Inferior parietal cortex (tissue), 1 donor: Measurements from ENCODE around the gene SULT2A1.
"Not testable (repeated sequence)": the region's sequence is repeated elsewhere in the genome, so short reads cannot be mapped to it uniquely, and the experiment has no call there.

Experiments used
- DNase-seq: peaks from one replicate; pipeline ENCODE4 v3.0.0-alpha.2; 2016; ENCODE audit errors: extremely low spot score

Gene SULT2A1, protein sequence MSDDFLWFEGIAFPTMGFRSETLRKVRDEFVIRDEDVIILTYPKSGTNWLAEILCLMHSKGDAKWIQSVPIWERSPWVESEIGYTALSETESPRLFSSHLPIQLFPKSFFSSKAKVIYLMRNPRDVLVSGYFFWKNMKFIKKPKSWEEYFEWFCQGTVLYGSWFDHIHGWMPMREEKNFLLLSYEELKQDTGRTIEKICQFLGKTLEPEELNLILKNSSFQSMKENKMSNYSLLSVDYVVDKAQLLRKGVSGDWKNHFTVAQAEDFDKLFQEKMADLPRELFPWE

DNA sequence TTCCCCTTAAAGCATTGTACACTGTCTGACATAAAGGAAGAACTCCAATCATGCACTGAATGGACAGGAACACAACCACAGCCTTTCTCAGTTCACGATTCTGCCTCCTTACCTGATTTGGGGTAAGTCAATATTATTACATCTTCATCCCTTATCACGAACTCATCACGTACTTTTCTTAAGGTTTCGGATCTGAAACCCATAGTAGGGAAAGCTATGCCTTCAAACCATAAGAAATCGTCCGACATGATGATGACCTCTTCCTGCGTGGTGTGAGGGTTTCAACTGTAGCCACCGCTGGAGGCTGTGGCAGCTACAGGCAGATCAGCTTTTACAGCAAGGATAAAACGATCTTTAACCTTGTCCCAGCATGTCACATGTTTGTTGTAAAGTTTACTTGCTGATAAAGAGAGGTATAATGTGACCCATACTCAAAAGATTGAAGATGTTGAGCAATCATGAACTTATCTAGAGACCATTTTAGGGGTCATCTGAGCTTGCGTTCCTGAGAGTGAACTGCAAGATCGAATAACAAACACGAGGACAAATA, at the start of gene SULT2A1:
TSS of gene SULT2A1 (minus strand) at position 306 of the 550 bp plus-strand sequence. CDS start at position 248, 58 bp downstream.
- DNase-seq, result no peak

DNA sequence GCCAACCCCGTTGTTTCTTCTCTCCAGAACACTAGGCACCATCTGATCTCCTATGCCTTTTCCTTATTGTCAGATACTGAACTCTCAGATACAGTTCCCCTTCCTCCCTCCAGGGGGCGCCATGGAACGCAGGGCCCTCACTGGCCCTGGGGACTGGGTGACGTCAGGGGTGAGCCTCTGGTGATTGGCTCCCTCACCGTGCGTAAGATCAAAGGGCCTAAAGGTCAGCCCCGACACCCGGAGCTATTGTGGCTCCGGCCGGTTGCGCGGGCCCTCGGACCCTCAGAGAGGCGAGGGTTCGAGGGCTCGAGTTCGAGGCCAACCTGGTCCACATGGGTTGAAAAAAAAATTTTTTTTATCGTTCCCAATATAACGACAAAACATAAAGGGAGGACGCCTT, 42.5 kb upstream of the SULT2A1 start:
- not testable (repeated sequence) for DNase-seq

DNA sequence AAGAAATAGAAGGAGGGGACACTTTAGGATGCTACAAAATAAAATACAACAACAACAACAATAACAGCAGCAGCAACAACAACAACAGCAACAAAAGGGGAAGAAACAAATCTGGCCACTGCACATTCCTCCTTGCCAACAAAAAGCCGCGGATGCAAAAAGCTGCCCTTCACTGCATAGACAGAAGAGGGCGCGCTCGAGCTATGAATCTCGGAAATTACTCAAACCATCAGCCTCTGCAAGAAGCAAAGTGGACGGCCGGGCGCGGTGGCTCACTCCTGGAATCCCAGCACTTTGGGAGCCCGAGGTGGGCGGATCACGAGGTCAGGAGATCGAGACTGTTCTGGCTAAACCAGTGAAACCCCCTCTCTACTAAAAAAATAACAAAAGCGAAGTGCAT, 34.0 kb upstream of the SULT2A1 start:
- not testable (repeated sequence) for DNase-seq

DNA sequence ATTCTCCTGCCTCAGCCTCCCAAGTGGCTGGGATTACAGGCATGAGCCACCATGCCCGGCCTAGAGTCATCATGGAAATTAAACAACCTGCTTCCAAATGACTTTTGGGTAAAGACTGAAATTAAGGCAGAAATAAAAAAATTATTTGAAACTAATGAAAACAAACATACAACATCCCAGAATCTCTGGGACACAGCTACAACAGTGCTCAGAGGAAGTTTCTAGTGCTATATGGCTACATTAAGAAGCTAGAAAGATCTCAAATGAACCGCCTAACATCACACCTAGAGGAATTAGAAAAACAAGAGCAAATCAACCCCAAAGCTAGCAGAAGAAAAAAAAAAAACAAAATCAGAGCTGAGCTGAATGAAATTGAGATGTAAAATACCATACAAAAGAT, 24.1 kb upstream of the SULT2A1 start:
- DNase-seq, result not testable (repeated sequence)

DNA sequence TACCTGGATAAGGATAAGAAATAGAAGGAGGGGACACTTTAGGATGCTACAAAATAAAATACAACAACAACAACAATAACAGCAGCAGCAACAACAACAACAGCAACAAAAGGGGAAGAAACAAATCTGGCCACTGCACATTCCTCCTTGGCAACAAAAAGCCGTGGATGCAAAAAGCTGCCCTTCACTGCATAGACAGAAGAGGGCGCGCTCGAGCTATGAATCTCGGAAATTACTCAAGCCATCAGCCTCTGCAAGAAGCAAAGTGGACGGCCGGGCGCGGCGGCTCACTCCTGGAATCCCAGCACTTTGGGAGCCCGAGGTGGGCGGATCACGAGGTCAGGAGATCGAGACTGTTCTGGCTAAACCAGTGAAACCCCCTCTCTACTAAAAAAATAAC, 23.2 kb upstream of the SULT2A1 start:
- DNase-seq, result not testable (repeated sequence)

DNA sequence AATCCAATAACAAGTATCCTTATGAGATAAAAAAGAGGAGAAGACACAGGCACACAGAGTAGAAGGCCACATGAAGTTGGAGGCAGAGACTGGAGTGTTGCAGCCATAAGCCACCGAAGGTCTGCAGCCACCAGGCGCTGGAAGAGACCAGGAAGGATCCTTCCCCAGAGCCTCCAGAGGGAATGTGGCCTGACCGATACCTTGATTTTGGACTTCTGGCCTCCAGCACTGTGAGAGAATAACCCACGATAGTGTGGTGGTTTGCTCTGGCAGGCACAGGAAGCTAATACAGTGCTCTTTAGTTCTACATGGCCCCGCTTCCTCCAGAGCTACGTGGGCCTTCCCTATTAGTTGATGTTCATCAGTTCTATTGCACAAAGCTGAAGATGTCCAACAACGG, 15.3 kb upstream of the SULT2A1 start:
- no peak for DNase-seq

DNA sequence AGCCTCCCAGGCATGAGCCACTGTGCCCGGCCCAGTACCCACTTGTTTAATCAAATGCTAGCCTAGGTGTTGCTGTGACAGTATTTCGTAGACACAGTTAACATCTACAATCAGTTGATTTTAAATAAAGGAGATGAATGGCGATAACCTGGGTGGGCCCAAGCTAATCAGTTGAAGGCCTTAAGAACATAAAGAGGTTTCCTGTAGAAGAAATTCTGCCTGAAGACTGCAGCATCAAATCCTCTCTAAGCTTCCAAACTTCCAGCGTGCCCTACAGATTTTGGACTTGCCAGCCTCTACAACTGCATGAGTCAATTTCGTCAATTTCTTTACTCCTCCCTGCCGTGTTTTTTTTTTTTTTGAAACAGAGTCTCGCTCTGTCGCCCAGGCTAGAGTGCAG, 13.2 kb upstream of the SULT2A1 start:
- no peak for DNase-seq

DNA sequence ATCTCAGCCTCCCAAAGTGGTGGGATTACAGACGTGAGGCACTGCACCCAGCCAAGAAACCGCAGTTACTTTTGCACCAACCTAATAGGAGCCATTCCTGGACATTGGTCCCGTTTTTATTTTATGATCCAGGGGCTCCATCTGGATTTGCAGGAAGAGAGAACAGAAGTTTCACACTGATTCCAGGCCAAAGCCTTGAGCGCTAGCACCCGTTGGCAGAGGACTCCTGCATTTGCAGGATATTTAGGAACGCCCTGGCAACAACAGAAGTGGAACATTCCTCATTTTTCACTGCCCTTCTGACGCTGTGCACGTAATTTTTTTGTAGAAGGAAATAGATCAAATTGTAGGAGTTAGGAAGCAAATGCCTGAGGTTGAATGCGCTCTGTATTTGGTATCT, 11.7 kb upstream of the SULT2A1 start:
- no peak for DNase-seq

DNA sequence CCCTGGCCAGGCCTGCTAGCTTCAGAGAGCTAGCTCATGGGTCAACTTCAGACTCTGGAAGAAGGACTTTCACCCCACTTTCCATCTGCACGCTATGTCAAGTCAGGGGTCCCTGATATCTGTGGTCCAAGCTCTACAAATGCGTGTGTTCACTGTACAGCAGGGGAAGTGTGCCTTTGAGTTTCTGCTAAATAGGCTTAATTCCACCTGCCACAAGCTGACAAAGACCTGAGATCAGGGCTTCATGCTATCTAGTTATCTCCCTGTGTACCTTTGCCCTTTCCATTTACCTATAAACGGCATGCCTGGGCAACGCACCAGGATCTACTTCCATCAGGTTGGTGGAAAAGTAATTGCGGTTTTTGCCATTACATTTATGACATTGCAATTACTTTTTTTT, 10.7 kb upstream of the SULT2A1 start:
- no peak for DNase-seq

DNA sequence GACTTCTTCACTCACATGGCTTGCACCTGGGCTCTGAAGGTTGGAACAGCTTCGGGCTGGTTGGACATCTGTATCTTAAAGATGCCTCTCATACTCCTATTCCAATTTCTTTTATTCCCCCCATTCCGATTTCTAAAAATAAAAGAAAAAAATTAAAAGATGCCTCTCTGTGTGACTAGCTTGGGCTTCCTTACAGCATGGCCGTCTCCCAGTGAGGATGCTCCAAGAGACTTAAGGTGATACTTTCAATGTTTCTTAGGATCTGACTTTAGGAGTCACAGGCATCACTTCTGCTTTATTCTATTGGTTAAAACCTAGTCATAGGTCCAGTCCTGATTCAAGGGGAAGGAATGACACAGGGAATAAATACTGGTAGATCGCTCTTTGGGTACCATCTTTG, 9.9 kb upstream of the SULT2A1 start:
- no peak for DNase-seq

DNA sequence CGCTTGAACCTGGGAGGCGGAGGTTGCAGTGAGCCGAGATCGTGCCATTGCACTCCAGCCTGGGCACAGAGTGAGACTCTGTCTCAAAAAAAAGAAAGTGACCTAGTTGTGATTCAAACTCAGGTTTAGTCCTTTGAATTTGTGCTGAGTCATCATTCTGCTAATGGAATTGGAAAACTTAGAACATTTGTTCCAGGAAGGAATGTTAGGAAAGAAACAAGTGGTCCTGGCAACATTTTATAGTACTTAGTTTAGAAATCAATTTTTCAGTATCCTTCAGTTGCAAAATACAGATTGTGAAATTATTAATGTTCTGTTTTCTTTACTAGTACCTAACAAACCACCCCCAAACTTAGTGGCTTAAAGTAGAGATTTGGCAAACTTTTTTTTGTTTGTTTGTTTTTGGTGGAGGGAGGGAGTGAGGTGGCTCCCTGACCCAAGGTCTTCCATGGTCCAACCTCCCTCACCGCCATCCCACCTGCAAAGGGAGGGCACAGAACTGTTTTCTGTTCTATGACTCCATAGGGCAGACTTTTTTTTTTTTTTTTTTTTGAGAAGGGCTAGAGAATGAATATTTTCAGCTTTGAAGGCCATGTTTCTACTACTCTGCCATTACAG, 9.2 kb upstream of the SULT2A1 start:
- no peak for DNase-seq

DNA sequence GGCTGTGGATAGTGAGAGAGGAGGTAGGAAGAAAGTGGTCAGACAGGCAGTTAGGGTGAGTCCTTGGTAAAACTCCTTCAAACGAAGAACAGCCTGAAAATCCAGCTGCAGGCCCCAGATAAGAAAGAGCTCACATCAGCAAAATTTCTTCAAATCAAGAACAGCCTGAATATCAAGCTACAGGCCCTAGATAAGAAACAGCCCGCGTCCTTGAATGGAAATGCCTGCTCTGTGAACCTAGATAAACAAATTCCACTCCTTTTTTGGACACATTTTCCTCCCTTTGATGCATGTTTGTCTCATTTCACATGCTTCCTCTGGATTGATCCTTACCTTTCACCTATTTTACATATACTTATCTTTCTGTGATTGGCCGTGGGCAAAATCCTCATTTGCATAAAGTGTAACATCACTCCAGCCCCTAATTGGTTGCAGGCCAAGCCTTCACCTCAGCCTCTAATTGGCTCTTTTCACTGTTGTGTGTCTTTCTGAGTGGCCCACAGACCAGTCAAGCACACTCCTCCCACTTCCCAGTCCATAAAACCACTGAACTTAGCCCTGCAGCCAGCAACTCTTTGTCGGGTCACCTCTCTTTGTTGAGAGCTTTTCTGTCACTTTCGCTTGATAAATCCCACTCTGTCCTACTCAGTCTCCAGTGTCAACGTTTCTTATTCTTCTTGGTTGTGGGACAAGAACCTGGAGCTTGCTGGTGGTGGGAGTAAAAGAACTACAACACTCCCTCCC, 6.0 kb upstream of the SULT2A1 start:
- DNase-seq, result peak; percentile 15

DNA sequence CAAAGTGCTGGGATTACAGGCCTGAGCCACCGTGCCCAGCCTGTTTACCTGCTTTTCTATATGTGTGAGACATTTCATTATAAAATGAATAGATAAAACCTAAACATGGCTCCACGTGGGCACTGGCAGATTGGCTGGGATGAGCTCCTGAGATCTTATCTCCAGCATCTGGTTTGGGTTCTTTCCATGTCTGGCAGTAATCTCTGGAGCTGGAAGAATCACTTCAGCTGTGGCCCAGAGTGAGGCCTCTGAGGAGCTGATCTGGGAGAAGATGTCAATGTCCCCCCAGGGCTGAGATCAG, 5.5 kb upstream of the SULT2A1 start:
- no peak for DNase-seq

DNA sequence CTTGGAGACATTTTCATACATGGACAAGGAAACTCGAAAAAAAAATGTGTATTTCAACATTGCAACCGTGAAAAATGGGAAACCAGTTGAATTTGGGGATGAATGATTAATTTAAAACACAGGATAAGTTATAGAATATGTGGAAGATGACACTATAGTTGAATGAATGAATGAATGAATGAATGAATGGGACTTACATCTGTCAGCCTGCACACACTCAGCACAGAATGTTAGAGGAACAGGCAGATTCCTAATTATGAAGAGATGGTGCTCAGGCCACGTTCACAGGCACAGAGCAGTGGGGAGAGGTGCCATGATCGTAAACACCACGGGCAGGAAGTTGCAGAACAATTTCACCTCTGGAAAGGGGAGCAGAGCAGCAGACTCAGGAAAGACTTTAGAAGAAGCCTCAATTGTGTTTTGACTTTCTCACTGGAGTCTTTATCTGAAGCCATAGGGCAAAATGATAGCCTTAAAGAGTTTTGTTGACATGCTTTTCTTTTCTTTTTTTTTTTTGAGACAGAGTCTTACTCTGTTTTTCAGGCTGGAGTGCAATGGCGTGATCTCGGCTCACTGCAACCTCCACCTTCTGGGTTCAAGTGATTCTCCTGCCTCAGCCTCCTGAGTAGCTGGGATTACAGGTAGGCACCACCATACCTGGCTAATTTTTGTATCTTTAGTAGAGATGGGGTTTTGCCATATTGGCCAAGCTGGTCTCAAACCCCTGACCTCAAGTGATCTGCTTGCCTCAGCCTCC, 4.9 kb upstream of the SULT2A1 start:
- DNase-seq, result no peak

DNA sequence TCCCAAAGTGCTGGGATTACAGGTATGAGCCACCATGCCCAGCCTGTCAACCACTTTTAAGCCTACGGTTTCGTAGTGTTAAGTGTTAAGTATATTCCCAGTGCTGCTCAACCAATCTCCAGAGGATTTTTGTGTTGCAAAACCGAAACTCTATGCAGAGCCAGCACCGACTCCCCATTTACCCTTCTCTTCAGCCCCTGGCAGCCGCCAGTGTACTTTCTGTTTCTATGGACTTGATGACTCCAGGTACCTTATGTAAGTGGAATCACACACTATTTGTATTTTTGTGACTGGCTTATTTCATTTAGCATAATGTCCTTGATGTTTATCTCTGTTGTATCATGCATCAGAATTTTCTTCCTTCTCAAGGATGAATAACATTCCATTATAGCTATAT, 1.1 kb downstream of the SULT2A1 start:
- no peak for DNase-seq

DNA sequence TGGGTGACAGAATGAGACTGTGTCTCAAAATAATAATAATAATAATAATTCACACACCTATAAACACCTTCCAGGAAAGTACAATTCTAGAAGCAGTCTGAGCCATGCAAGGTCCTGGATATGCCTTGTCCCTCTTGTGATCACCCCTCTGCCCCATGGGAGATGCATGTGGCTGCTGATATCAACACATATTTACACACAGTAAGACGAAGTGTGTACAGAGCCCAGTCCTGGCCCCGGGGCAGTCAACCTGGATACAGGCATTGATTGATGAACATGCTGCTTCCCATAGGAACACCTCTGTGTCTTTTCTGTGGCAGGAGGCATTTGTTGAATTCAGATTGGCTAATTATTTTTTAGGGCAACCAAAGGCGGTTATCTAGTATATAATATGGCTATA, 3.2 kb downstream of the SULT2A1 start:
- DNase-seq, result no peak

DNA sequence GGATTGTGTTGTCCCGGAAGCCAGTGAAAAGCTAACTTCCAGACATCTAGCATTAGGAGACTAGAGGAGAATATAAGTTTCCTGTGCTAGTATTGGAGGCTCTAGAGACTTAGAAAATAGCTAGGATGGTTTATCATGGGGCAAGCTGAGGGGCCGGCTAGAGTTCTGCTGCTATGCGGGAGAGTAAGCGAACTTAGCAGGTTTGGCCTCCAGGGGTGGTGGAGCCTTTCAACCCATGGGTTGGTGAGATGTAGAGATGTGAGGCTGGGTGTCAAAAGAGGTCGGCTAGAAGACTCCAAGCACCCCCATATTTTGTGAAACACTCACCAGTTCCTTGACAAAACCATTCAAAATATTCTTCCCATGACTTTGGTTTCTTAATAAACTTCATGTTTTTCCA, 4.4 kb downstream of the SULT2A1 start:
- no peak for DNase-seq

DNA sequence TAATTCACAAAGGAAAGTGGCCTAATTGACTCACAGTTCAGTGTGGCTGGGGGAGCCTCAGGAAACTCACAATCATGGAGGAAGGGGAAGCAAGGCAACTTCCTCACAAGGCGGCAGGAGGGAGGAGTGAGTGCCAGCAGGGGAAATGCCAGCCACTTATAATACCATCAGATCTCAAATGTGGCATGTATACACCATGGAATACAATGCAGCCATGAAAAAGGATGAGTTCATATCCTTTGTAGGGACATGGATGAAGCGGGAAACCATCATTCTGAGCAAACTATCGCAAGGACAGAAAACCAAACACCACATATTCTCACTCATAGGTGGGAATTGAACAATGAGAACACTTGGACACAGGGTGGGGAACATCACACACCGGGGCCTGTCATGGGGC, 6.7 kb downstream of the SULT2A1 start:
- DNase-seq, result not testable (repeated sequence)

DNA sequence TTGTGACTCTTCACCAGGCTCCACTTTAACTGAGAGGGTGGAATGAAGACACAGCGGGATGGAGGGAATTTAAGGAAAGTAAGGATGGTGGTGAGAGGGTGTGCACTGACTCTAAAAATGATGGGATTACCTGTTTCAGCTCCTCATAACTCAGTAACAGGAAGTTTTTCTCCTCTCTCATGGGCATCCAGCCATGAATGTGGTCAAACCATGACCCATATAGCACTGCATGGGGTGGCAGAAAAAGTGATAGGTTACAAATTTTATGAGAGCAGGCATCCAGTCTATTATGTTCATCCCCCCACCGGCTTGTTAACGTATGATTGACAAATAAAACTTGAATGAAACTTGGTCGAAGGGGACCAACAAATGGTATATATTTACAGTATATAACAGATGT, 7.2 kb downstream of the SULT2A1 start:
- DNase-seq, result no peak

DNA sequence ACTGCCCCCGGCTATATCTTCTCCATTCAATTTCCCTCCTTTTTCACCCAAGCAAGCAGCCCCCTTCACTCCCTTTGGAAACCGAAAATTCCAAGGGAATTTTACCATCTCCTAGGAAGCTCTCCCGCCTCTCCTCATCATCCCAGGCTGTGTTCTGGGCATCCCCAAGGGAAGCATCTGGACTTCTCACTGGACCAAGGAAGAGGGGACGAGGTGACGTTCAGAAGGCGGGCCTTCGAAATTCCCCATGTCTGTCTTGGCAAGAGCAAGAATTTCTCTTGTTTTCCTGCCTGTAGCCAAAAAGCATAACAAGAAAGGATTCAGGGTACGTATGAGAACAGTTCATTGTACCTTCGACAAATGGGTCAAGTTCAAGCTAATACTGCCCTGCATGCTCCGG, 20.9 kb downstream of the SULT2A1 start:
- no peak for DNase-seq

DNA sequence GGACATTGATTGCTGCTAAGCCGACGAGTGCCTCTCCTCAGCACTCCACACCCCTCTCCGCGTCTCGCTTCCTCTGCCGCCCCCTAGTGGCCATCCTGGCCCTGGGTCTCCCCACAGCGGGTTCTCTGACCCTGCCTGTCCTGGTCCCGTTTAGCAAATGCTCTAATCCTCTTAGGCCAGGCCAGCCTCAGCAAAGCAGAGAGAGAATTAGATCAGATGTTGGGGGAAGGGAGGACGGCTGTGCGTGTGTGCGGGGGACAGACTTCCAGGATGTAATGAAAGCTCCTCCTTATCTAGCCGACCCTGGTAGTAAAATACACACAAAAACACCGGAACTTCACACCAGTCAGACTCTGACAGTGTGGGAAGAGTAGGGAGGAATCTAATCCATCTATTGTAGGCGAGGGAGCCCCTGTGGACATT, 22.6 kb downstream of the SULT2A1 start:
- peak; percentile 84 for DNase-seq

DNA sequence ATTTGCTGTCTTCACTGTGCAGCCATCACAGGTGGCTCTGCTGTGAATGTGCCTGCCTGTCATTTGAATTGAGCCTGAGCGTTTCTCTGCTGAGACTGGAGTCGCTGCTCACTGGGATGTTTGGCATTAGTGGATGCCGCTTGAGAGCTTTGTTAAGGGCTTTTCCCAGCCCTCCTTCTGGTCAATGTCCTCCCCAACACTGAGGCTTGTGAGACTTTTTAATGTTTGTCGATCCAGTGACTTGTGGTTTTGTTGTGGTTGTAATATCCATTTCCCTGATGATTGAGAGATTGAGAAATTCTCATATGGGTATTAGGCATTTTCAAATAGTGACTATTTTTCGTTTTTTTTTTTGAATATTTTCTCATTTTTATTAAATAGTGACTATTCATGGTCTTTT, 24.5 kb downstream of the SULT2A1 start:
- no peak for DNase-seq
